ENCODE measurements around the gene RAPGEF4. TPM values are rescaled to one million over a fixed set of nuclear protein-coding genes. Genes with fewer than 3 reads are reported as not detected.

RAPGEF4 gene
- total and polyA plus RNA-seq, 2 of the 13 experiments (the other 11 are each of a cell fraction or from before 2014, with no cell fraction given) = 0.78 to 0.91 TPM

DNA sequence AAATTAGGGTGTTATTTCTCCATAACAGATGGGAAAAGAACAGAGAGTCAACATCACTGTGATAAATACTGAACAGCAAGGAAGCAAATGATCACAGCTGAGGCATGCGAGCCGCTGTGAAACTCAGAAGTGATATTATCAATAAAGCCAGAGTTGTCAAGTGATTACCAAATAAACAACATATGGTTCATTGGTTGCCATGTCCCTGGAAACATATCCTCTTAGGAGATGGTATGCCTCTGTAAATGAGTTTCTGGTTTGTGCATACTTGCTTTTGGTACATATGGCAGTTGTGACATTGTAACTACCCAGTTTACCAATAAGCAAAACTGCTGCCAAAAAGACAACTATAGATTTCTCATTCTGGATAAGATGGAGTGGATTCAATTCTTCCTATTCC, 23.8 kb downstream of the RAPGEF4 start:
- H3K9ac ChIP-seq (ENCODE audit: insufficient read depth, low read depth, low read length) = no peak overlapping the region
- CTCF ChIA-PET (ENCODE audit: low intra/inter-chr PET ratio, low total read pairs) = no interaction called here
- no peak for TF ChIP-seq TBP (CRISPR knock-in tag; IDR thresholded peaks at IDR 0.05)
- no peak for TF ChIP-seq ZNF788 (CRISPR knock-in tag; IDR thresholded peaks at IDR 0.05; ENCODE audit: borderline replicate concordance)
- TF ChIP-seq ZNF605 (CRISPR knock-in tag; IDR thresholded peaks at IDR 0.05) = no peak
- no peak for TF ChIP-seq FIP1L1 (IDR thresholded peaks at IDR 0.05; ENCODE audit: borderline replicate concordance, insufficient read depth, low read depth, low read length)
- TF ChIP-seq ZNF839 (CRISPR knock-in tag; IDR thresholded peaks at IDR 0.05; ENCODE audit: borderline replicate concordance) = no peak
- TF ChIP-seq, protein P1, sequence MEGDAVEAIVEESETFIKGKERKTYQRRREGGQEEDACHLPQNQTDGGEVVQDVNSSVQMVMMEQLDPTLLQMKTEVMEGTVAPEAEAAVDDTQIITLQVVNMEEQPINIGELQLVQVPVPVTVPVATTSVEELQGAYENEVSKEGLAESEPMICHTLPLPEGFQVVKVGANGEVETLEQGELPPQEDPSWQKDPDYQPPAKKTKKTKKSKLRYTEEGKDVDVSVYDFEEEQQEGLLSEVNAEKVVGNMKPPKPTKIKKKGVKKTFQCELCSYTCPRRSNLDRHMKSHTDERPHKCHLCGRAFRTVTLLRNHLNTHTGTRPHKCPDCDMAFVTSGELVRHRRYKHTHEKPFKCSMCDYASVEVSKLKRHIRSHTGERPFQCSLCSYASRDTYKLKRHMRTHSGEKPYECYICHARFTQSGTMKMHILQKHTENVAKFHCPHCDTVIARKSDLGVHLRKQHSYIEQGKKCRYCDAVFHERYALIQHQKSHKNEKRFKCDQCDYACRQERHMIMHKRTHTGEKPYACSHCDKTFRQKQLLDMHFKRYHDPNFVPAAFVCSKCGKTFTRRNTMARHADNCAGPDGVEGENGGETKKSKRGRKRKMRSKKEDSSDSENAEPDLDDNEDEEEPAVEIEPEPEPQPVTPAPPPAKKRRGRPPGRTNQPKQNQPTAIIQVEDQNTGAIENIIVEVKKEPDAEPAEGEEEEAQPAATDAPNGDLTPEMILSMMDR (CRISPR knock-in tag; IDR thresholded peaks at IDR 0.05) = no peak
- intact Hi-C loops (cut with micrococcal nuclease; ENCODE audit: unreplicated experiment) (no loop called here), in situ Hi-C loops (cut with HindIII; ENCODE audit: extremely low pct_ligation_motif_present, low pct_unique_long_range_greater_than_20kb) (no loop called here)
- no peaks in the 10 kb centered on the region for H4K20me1 ChIP-seq (ENCODE audit: insufficient read depth, low read length)
- no peaks in the 10 kb centered on the region for H3K79me2 ChIP-seq (ENCODE audit: insufficient read depth, low read length)
- peaks cover 7% of the 10 kb centered on the region; the same call in 1 of the 2 replicates for H3K9me3 ChIP-seq (ENCODE audit: low read length)
- H3K4me1 ChIP-seq (ENCODE audit: insufficient read depth, low read length) = no peaks in the 10 kb centered on the region
- H3K4me2 ChIP-seq (ENCODE audit: low read depth, low read length) = no peak overlapping the region
- ATAC-seq = no peak
- no peak for FAIRE-seq
- no peak for DNase-seq (ENCODE audit: low spot score)
- no peak overlapping the region for H3K27ac ChIP-seq (ENCODE audit: extremely low read length, insufficient read depth, low read length)
- WGBS (ENCODE audit: low lambda C conversion rate) = 36% methylated on average over 2 of the region's 2 CpGs
- POLR2A ChIA-PET = no interaction called here
- no peaks in the 10 kb centered on the region for H3K27me3 ChIP-seq (ENCODE audit: control insufficient read depth in 1 of 2, insufficient read depth in 2 of 2, low read length in 2 of 2)
- no TSS peak for BruUV-seq (replicated peaks)
- no peak overlapping the region for H3K4me3 ChIP-seq (replicated peaks in 1 of 3; ENCODE audit: insufficient read depth in 1 of 3, low read depth in 2 of 3, low read length in 3 of 3)
- no peak overlapping the region for H2AFZ ChIP-seq (ENCODE audit: low read length)
- H3K36me3 ChIP-seq (replicated peaks in 1 of 2; ENCODE audit: control insufficient read depth in 1 of 2, insufficient read depth in 2 of 2, low read length in 2 of 2) = no peaks in the 10 kb centered on the region

DNA sequence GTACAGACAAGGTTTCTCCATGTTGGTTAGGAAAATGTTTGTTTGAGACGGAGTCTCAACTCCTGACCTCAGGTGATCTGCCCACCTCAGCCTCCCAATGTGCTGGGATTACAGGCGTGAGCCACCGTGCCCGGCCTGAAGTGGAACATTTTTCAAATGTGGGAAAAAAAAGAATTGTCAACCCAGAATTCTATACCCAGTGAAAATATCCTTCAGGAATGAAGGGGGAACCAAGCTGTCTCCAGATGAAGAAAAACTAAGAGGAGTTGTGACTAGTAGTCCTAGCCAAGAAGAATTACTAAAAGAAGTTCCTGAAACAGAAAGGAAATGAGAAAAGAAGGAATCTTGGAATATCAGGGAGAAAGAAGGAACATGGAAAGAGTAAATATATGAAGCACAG, 25.7 kb downstream of the RAPGEF4 start:
- Histone ChIP-seq H3K4me3 (replicated peaks in 1 of 3; ENCODE audit: insufficient read depth in 1 of 3, low read depth in 2 of 3, low read length in 3 of 3) (no peak overlapping the region), H3K4me2 (ENCODE audit: low read depth, low read length) (no peak overlapping the region), H4K20me1 (ENCODE audit: insufficient read depth, low read length) (no peaks in the 10 kb centered on the region), H3K27ac (ENCODE audit: extremely low read length, insufficient read depth, low read length) (no peak overlapping the region), H3K79me2 (ENCODE audit: insufficient read depth, low read length) (no peaks in the 10 kb centered on the region), H3K9ac (ENCODE audit: insufficient read depth, low read depth, low read length) (no peak overlapping the region), H3K4me1 (ENCODE audit: insufficient read depth, low read length) (no peaks in the 10 kb centered on the region), H3K9me3 (ENCODE audit: low read length) (peaks cover 7% of the 10 kb centered on the region; the same call in 1 of the 2 replicates), H3K36me3 (replicated peaks in 1 of 2; ENCODE audit: control insufficient read depth in 1 of 2, insufficient read depth in 2 of 2, low read length in 2 of 2) (no peaks in the 10 kb centered on the region), H3K27me3 (ENCODE audit: control insufficient read depth in 1 of 2, insufficient read depth in 2 of 2, low read length in 2 of 2) (no peaks in the 10 kb centered on the region), H2AFZ (ENCODE audit: low read length) (no peak overlapping the region)
- FAIRE-seq (no peak), ATAC-seq (no peak), DNase-seq (ENCODE audit: low spot score) (no peak)
- no TSS peak for BruUV-seq (replicated peaks)
- ChIA-PET POLR2A (no interaction called here), CTCF (ENCODE audit: low intra/inter-chr PET ratio, low total read pairs) (no interaction called here)
- intact Hi-C loops (cut with micrococcal nuclease; ENCODE audit: unreplicated experiment) (no loop called here), in situ Hi-C loops (cut with HindIII; ENCODE audit: extremely low pct_ligation_motif_present, low pct_unique_long_range_greater_than_20kb) (no loop called here)
- no peak for TF ChIP-seq JDP2 (CRISPR knock-in tag; IDR thresholded peaks at IDR 0.05; ENCODE audit: borderline replicate concordance)
- TF ChIP-seq STAT5B (CRISPR knock-in tag; IDR thresholded peaks at IDR 0.05) = no peak
- no peak for TF ChIP-seq RFXAP (CRISPR knock-in tag; IDR thresholded peaks at IDR 0.05; ENCODE audit: borderline replicate concordance)
- 61% methylated on average over 4 of the region's 4 CpGs for WGBS (ENCODE audit: low lambda C conversion rate)

Data from HepG2 (cell line).